GM12875 (cell line): ENCODE data around the gene HMGN3.

Experiments
- H3K4me3 ChIP-seq: one replicate; pipeline ENCODE4 v1.5.1; 2011; ENCODE audit warnings: low read depth, low read length, control low read depth
- CTCF ChIP-seq: IDR thresholded peaks from 2 replicates; pipeline ENCODE4 v1.5.1; 2011; ENCODE audit warnings: low read depth, mild to moderate bottlenecking, control low read depth, inconsistent platforms, low read length, moderate library complexity, borderline replicate concordance; ENCODE audit not compliant: insufficient read depth

Gene HMGN3

GRCh38 chr6:79184641-79185040 lies 49.8 kb downstream of the HMGN3 start:
- no peak for TF ChIP-seq CTCF
- no peak overlapping the region for H3K4me3 ChIP-seq

GRCh38 chr6:79184086-79184485 lies 50.4 kb downstream of the HMGN3 start:
- no peak for TF ChIP-seq CTCF
- H3K4me3 ChIP-seq, result no peak overlapping the region

- H3K4me3 ChIP-seq, result no peak overlapping the region
- no peak for TF ChIP-seq CTCF
Measured at GRCh38 chr6:79180052-79180451, 54.4 kb downstream of the HMGN3 start.

GRCh38 chr6:79173378-79173777 lies 61.1 kb downstream of the HMGN3 start:
- no peak for TF ChIP-seq CTCF
- H3K4me3 ChIP-seq, result no peak overlapping the region

- no peak overlapping the region for H3K4me3 ChIP-seq
- no peak for TF ChIP-seq CTCF
Measured at GRCh38 chr6:79170959-79171358, 63.5 kb downstream of the HMGN3 start.

GRCh38 chr6:79170431-79170830 lies 64.1 kb downstream of the HMGN3 start:
- TF ChIP-seq CTCF, result no peak
- H3K4me3 ChIP-seq, result no peak overlapping the region

GRCh38 chr6:79168695-79168980 lies 65.8 kb downstream of the HMGN3 start:
- H3K4me3 ChIP-seq, result no peak overlapping the region
- TF ChIP-seq CTCF, result no peak
